Lung (tissue), 12 donors: Measurements from ENCODE around the gene PCDHB11. TPM values are rescaled to one million over a fixed set of nuclear protein-coding genes. Genes with fewer than 3 reads are reported as not detected.
"Not testable (repeated sequence)": the region's sequence is repeated elsewhere in the genome, so short reads cannot be mapped to it uniquely, and the experiment has no call there.

ENCODE experiments used
- ATAC-seq: fragments of 200-7000 bp; cut with Tn5 transposase; one replicate; pipeline ENCODE4 v1.9.1; 2020; ENCODE audit warnings: moderate number of reproducible peaks; ENCODE audit not compliant: insufficient read depth, low FRiP score
- DNase-seq, 3 donors: peaks; one replicate each; pipeline ENCODE4 v3.0.0-alpha.2; 2013 to 2017
- H3K27ac ChIP-seq, 2 donors: one replicate each; pipeline ENCODE4 v1.5.1; 2013; ENCODE audit warnings: mild to moderate bottlenecking in 2 of 2, moderate library complexity in 2 of 2, control low read depth in 1 of 2, inconsistent platforms in 1 of 2, low read depth in 1 of 2, low read length in 1 of 2
- H3K27me3 ChIP-seq, 3 donors: one replicate each; pipeline ENCODE4 v1.5.1; 2013; ENCODE audit warnings: low read length in 2 of 3; ENCODE audit not compliant: control insufficient read depth in 3 of 3, insufficient read depth in 3 of 3
- H3K36me3 ChIP-seq, 4 donors: one replicate each; pipeline ENCODE4 v1.5.1; 2013; ENCODE audit warnings: low read length in 4 of 4, mild to moderate bottlenecking in 1 of 4, moderate library complexity in 1 of 4; ENCODE audit not compliant: control insufficient read depth in 4 of 4, insufficient read depth in 4 of 4
- H3K4me1 ChIP-seq, 5 donors: one replicate each; pipeline ENCODE4 v1.5.1; 2013; ENCODE audit warnings: low read length in 5 of 5, mild to moderate bottlenecking in 2 of 5, moderate library complexity in 1 of 5; ENCODE audit not compliant: control insufficient read depth in 5 of 5, insufficient read depth in 5 of 5
- H3K4me3 ChIP-seq: one replicate; pipeline ENCODE4 v1.5.1; 2013; ENCODE audit warnings: mild to moderate bottlenecking, control low read depth, moderate library complexity
- H3K9ac ChIP-seq, 2 donors: one replicate each; pipeline ENCODE4 v1.5.1; 2013; ENCODE audit warnings: low read length in 2 of 2, control low read depth in 1 of 2; ENCODE audit not compliant: insufficient read depth in 1 of 2
- H3K9me3 ChIP-seq, 4 donors: one replicate each; pipeline ENCODE4 v1.5.1; 2013; ENCODE audit warnings: low read length in 3 of 4, mild to moderate bottlenecking in 1 of 4, moderate library complexity in 1 of 4; ENCODE audit not compliant: control insufficient read depth in 4 of 4, insufficient read depth in 3 of 4
- WGBS, 2 donors: extraction: QIAGEN DNeasy Blood & Tissue Kit; methylation state at CpG; one replicate each; pipeline ENCODE4 v1.1.7; 2013; 5-methylcytosine and 5-hydroxymethylcytosine counted together
- polyA plus RNA-seq, 2 donors: library from polyadenylated mRNA; stranded (reverse); fragments of 200-250 nt; gene quantifications; one replicate each; pipeline ENCODE4 v1.2.1, GENCODE V29; 2013
- total RNA-seq, 2 donors: library from RNA; depleted of rRNA in 1 of 2; stranded (reverse); fragments of >200 nt in 1 of 2; gene quantifications; one replicate each; pipeline ENCODE4 v1.2.1, GENCODE V29; 2014 to 2021
- TF ChIP-seq, protein P1 (sequence below): IDR thresholded peaks from 2 replicates; pipeline ENCODE4 v1.5.1; 2012; ENCODE audit warnings: mild to moderate bottlenecking; ENCODE audit errors: control extremely low read depth, extremely low read depth
- donor health status: control.
- donor health status: control.
- donor health status: Bipolar disorder and iron deficiency.
- donor health status: healthy.
- donor health status: DM: yes; HTN: yes; CAD: no.

The PCDHB11 gene
- total and polyA plus RNA-seq, 4 donors, result 0.44 to 9.6 (median 1.4) TPM

DNA sequence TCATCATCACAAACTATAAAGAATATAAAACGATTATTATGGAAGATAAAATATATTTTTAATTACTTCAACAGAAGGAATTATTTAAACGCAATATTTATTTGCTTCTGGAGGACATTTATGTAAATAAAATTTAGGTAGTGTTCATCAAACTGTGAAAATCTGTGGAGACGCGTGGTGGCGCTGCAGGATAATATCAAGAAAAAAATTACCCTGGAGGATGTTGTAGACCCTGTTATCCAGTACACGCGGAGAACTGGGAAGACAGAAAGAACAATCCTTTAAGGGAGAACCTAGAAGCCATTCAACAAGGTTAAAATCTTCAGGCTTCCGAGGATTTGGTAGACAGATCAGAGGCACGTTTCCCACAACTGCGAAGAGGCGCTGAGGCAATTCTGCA lies 9.1 kb downstream of the PCDHB11 start, which contains the start of gene PCDHB12:
TSS of gene PCDHB12 (plus strand) at position 242 of the 400 bp plus-strand sequence. CDS start 189 bp downstream, outside the sequence.
- ATAC-seq (no peak), DNase-seq (peak; percentile 40 to 64 (median 54))
- TF ChIP-seq, protein P1, sequence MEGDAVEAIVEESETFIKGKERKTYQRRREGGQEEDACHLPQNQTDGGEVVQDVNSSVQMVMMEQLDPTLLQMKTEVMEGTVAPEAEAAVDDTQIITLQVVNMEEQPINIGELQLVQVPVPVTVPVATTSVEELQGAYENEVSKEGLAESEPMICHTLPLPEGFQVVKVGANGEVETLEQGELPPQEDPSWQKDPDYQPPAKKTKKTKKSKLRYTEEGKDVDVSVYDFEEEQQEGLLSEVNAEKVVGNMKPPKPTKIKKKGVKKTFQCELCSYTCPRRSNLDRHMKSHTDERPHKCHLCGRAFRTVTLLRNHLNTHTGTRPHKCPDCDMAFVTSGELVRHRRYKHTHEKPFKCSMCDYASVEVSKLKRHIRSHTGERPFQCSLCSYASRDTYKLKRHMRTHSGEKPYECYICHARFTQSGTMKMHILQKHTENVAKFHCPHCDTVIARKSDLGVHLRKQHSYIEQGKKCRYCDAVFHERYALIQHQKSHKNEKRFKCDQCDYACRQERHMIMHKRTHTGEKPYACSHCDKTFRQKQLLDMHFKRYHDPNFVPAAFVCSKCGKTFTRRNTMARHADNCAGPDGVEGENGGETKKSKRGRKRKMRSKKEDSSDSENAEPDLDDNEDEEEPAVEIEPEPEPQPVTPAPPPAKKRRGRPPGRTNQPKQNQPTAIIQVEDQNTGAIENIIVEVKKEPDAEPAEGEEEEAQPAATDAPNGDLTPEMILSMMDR, result no peak
- H3K9me3 ChIP-seq, result peaks cover 0 to 28% (median 13%) of the 10 kb centered on the region in 4 donors
- H3K4me1 ChIP-seq, result peaks cover 0 to 2% (median 0%) of the 10 kb centered on the region in 5 donors
- no peaks in the 10 kb centered on the region for H3K36me3 ChIP-seq
- no peak within 1 kb of the TSS for H3K4me3 ChIP-seq
- no peak within 1 kb of the TSS for H3K27ac ChIP-seq
- WGBS, 2 donors, result 14 to 19% methylated on average over 11 of the region's 11 CpGs
- no peak within 1 kb of the TSS for H3K9ac ChIP-seq
- H3K27me3 ChIP-seq, result no peaks in the 10 kb centered on the region

DNA sequence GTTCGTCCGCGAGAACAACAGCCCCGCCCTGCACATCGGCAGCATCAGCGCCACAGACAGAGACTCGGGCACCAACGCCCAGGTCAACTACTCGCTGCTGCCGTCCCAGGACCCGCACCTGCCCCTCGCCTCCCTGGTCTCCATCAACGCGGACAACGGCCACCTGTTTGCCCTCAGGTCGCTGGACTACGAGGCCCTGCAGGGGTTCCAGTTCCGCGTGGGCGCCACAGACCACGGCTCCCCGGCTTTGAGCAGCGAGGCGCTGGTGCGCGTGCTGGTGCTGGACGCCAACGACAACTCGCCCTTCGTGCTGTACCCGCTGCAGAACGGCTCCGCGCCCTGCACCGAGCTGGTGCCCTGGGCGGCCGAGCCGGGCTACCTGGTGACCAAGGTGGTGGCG lies 10.9 kb downstream of the PCDHB11 start:
- peaks cover 0 to 34% (median 15%) of the 10 kb centered on the region in 4 donors for H3K9me3 ChIP-seq

DNA sequence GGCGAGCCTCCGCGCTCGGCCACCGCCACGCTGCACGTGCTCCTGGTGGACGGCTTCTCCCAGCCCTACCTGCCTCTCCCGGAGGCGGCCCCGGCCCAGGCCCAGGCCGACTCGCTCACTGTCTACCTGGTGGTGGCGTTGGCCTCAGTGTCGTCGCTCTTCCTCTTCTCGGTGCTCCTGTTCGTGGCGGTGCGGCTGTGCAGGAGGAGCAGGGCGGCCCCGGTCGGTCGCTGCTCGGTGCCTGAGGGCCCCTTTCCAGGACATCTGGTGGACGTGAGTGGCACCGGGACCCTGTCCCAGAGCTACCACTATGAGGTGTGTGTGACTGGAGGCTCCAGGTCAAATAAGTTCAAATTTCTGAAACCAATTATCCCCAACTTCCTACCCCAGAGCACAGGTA lies 11.4 kb downstream of the PCDHB11 start:
- H3K9ac ChIP-seq, H3K4me1 ChIP-seq, H3K36me3 ChIP-seq, H3K4me3 ChIP-seq, DNase-seq, H3K27ac ChIP-seq, H3K27me3 ChIP-seq, ATAC-seq: not testable (repeated sequence)
- WGBS, 2 donors, result 24 to 40% methylated on average over 12 to 21 of the region's 27 CpGs
- H3K9me3 ChIP-seq, result peaks cover 0 to 34% (median 15%) of the 10 kb centered on the region in 4 donors

More for the DNA sequence above, 10.9 kb downstream of the PCDHB11 start:
- H3K27me3 ChIP-seq, H3K36me3 ChIP-seq, H3K27ac ChIP-seq, H3K4me1 ChIP-seq, H3K4me3 ChIP-seq, DNase-seq, ATAC-seq, H3K9ac ChIP-seq: not testable (repeated sequence)
- 31 to 40% methylated on average over 34 to 39 of the region's 39 CpGs for WGBS, 2 donors

DNA sequence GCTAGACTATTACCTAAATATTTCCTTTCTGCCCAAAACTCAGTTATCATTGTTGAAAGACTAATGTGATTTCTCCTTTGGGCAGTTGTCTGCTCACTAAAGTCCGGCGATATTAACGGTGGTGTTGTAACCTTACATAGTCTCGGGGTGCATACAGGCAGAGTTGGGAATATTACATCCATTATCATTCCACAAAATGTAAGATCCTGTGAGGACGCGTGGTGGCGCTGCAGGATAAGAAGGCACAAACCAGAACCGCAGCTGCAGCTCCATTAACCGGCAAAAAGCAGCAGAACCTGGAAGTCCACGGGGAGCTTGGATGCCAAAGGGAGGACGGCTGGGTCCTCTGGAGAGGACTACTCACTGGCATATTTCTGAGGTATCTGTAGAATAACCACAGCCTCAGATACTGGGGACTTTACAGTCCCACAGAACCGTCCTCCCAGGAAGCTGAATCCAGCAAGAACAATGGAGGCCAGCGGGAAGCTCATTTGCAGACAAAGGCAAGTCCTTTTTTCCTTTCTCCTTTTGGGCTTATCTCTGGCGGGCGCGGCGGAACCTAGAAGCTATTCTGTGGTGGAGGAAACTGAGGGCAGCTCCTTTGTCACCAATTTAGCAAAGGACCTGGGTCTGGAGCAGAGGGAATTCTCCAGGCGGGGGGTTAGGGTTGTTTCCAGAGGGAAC lies 14.4 kb downstream of the PCDHB11 start, which contains the start of gene PCDHB13:
TSS of gene PCDHB13 (plus strand) at position 264 of the 684 bp plus-strand sequence. CDS start at position 469, 205 bp downstream.
- 8 to 9% methylated on average over 12 to 13 of the region's 18 CpGs for WGBS, 2 donors
- H3K36me3 ChIP-seq, H3K4me3 ChIP-seq, H3K9ac ChIP-seq, H3K27me3 ChIP-seq, H3K27ac ChIP-seq, H3K4me1 ChIP-seq: not testable (repeated sequence)
- ATAC-seq (peak; percentile 11), DNase-seq (peak; percentile 50 to 53 (median 53))
- peaks cover 0 to 43% (median 12%) of the 10 kb centered on the region in 4 donors for H3K9me3 ChIP-seq

DNA sequence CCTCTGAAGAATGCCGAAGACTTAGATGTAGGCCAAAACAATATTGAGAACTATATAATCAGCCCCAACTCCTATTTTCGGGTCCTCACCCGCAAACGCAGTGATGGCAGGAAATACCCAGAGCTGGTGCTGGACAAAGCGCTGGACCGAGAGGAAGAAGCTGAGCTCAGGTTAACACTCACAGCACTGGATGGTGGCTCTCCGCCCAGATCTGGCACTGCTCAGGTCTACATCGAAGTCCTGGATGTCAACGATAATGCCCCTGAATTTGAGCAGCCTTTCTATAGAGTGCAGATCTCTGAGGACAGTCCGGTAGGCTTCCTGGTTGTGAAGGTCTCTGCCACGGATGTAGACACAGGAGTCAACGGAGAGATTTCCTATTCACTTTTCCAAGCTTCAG lies 15.2 kb downstream of the PCDHB11 start:
- WGBS, 2 donors, result 51 to 71% methylated on average over 8 to 11 of the region's 12 CpGs
- H3K4me3 ChIP-seq, ATAC-seq, H3K9ac ChIP-seq, H3K27ac ChIP-seq, H3K27me3 ChIP-seq, H3K4me1 ChIP-seq, DNase-seq, H3K36me3 ChIP-seq: not testable (repeated sequence)
- H3K9me3 ChIP-seq, result peaks cover 0 to 37% (median 13%) of the 10 kb centered on the region in 4 donors

DNA sequence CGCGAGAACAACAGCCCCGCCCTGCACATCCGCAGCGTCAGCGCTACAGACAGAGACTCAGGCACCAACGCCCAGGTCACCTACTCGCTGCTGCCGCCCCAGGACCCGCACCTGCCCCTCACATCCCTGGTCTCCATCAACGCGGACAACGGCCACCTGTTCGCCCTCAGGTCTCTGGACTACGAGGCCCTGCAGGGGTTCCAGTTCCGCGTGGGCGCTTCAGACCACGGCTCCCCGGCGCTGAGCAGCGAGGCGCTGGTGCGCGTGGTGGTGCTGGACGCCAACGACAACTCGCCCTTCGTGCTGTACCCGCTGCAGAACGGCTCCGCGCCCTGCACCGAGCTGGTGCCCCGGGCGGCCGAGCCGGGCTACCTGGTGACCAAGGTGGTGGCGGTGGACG lies 16.1 kb downstream of the PCDHB11 start:
- not testable (repeated sequence) for H3K27ac ChIP-seq, H3K9ac ChIP-seq, H3K36me3 ChIP-seq, ATAC-seq, H3K4me3 ChIP-seq, DNase-seq, H3K27me3 ChIP-seq, H3K4me1 ChIP-seq
- peaks cover 0 to 29% (median 15%) of the 10 kb centered on the region in 4 donors for H3K9me3 ChIP-seq
- 34 to 44% methylated on average over 26 to 37 of the region's 40 CpGs for WGBS, 2 donors

DNA sequence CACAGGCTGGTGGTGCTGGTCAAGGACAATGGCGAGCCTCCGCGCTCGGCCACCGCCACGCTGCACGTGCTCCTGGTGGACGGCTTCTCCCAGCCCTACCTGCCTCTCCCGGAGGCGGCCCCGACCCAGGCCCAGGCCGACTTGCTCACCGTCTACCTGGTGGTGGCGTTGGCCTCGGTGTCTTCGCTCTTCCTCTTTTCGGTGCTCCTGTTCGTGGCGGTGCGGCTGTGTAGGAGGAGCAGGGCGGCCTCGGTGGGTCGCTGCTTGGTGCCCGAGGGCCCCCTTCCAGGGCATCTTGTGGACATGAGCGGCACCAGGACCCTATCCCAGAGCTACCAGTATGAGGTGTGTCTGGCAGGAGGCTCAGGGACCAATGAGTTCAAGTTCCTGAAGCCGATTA lies 16.6 kb downstream of the PCDHB11 start:
- not testable (repeated sequence) for H3K27me3 ChIP-seq, DNase-seq
- WGBS, 2 donors, result 27 to 37% methylated on average over 10 to 22 of the region's 26 CpGs

More for the DNA sequence above, 16.6 kb downstream of the PCDHB11 start:
- H3K4me1 ChIP-seq, ATAC-seq, H3K36me3 ChIP-seq, H3K27ac ChIP-seq, H3K9ac ChIP-seq, H3K4me3 ChIP-seq: not testable (repeated sequence)
- H3K9me3 ChIP-seq, result peaks cover 0 to 30% (median 14%) of the 10 kb centered on the region in 4 donors
